ENCODE measurements around the gene MGAT1. TPM values are rescaled to one million over a fixed set of nuclear protein-coding genes. Genes with fewer than 3 reads are reported as not detected.

Gene MGAT1
- polyA plus RNA-seq, 1 donor from 2014 or later, result 31.8 TPM

- Histone ChIP-seq H3K4me2 (ENCODE audit: low read length) (peak overlapping the region; percentile 30), H3K4me3 (ENCODE audit: low read length) (peak overlapping the region; percentile 93), H3K9me3 (ENCODE audit: low read length) (no peaks in the 10 kb centered on the region), H3K27me3 (ENCODE audit: insufficient read depth, low read depth, low read length) (no peaks in the 10 kb centered on the region), H3K27ac (ENCODE audit: low read length) (no peak overlapping the region), H4K20me1 (ENCODE audit: insufficient read depth) (no peaks in the 10 kb centered on the region), H3K9me2 (ENCODE audit: insufficient read depth, low read length) (no peaks in the 10 kb centered on the region), H3K36me3 (ENCODE audit: insufficient read depth, low read length) (no peaks in the 10 kb centered on the region), H3F3A (ENCODE audit: insufficient read depth, low read length, poor library complexity, severe bottlenecking) (no peaks in the 10 kb centered on the region), H2AFZ (ENCODE audit: low read depth, low read length) (no peak overlapping the region), H3K79me2 (replicated peaks; ENCODE audit: insufficient read depth, low read length) (peaks cover 30% of the 10 kb centered on the region), H3K9ac (ENCODE audit: low read length) (peak overlapping the region; percentile 5)
- TF ChIP-seq RAD21 (conservative IDR thresholded peaks at IDR 0.05), result no peak
- TF ChIP-seq CTCF (IDR thresholded peaks at IDR 0.05; ENCODE audit: poor library complexity, severe bottlenecking), result no peak
- no peak for TF ChIP-seq POLR2AphosphoS5 (IDR thresholded peaks at IDR 0.05)
- no peak for TF ChIP-seq EP300 (conservative IDR thresholded peaks at IDR 0.05; ENCODE audit: poor library complexity, severe bottlenecking)
- no peak for TF ChIP-seq SMC3 (conservative IDR thresholded peaks at IDR 0.05; ENCODE audit: poor library complexity)
- no peak for TF ChIP-seq REST (IDR thresholded peaks at IDR 0.05; ENCODE audit: borderline replicate concordance)
- TF ChIP-seq EZH2 (IDR thresholded peaks at IDR 0.05; ENCODE audit: borderline replicate concordance, insufficient read depth, low read length, poor library complexity, severe bottlenecking), result no peak
- TF ChIP-seq TAF1 (IDR thresholded peaks at IDR 0.05; ENCODE audit: low read depth), result no peak
- no peak for TF ChIP-seq MXI1 (conservative IDR thresholded peaks at IDR 0.05; ENCODE audit: poor library complexity, severe bottlenecking)
Observed at GRCh38 chr5:180806351-180807011, 3.9 kb upstream of the MGAT1 start.

GRCh38 chr5:180804129-180804618, 1.6 kb upstream of the MGAT1 start:
- Histone ChIP-seq H3K9ac (ENCODE audit: low read length) (no peak overlapping the region), H3F3A (ENCODE audit: insufficient read depth, low read length, poor library complexity, severe bottlenecking) (no peaks in the 10 kb centered on the region), H3K4me2 (ENCODE audit: low read length) (no peak overlapping the region), H3K27me3 (ENCODE audit: insufficient read depth, low read depth, low read length) (no peaks in the 10 kb centered on the region), H2AFZ (ENCODE audit: low read depth, low read length) (no peak overlapping the region), H3K36me3 (ENCODE audit: insufficient read depth, low read length) (no peaks in the 10 kb centered on the region), H3K4me3 (ENCODE audit: low read length) (no peak overlapping the region), H3K9me3 (ENCODE audit: low read length) (no peaks in the 10 kb centered on the region), H3K27ac (ENCODE audit: low read length) (no peak overlapping the region), H3K79me2 (replicated peaks; ENCODE audit: insufficient read depth, low read length) (peaks cover 41% of the 10 kb centered on the region), H4K20me1 (ENCODE audit: insufficient read depth) (no peaks in the 10 kb centered on the region), H3K9me2 (ENCODE audit: insufficient read depth, low read length) (no peaks in the 10 kb centered on the region)
- TF ChIP-seq TAF1 (IDR thresholded peaks at IDR 0.05; ENCODE audit: low read depth) (no peak), POLR2AphosphoS5 (IDR thresholded peaks at IDR 0.05) (no peak), RAD21 (conservative IDR thresholded peaks at IDR 0.05) (no peak), SMC3 (conservative IDR thresholded peaks at IDR 0.05; ENCODE audit: poor library complexity) (no peak), REST (IDR thresholded peaks at IDR 0.05; ENCODE audit: borderline replicate concordance) (no peak), CTCF (IDR thresholded peaks at IDR 0.05; ENCODE audit: poor library complexity, severe bottlenecking) (no peak), EZH2 (IDR thresholded peaks at IDR 0.05; ENCODE audit: borderline replicate concordance, insufficient read depth, low read length, poor library complexity, severe bottlenecking) (no peak), MXI1 (conservative IDR thresholded peaks at IDR 0.05; ENCODE audit: poor library complexity, severe bottlenecking) (no peak), EP300 (conservative IDR thresholded peaks at IDR 0.05; ENCODE audit: poor library complexity, severe bottlenecking) (no peak)
